ENCODE results near the gene SPOCK3. TPM values are rescaled to one million over a fixed set of nuclear protein-coding genes. Genes with fewer than 3 reads are reported as not detected.

Gene SPOCK3
- polyA plus RNA-seq, 3 donors, result 0.31 to 1.9 (median 1.2) TPM

GRCh38 chr4:167190379-167190778, 43.9 kb downstream of the SPOCK3 start:
- no peak overlapping the region for H3K4me3 Mint-ChIP-seq
- H3K9me3 ChIP-seq (replicated peaks in 1 of 2; ENCODE audit: control insufficient read depth in 1 of 2, insufficient read depth in 1 of 2, low read length in 2 of 2), result peaks cover 0 to 7% of the 10 kb centered on the region in 2 donors
- H3K27me3 ChIP-seq (ENCODE audit: control insufficient read depth in 2 of 2, insufficient read depth in 2 of 2, low read length in 2 of 2), result no peaks in the 10 kb centered on the region
- intact Hi-C loops (cut with micrococcal nuclease), result no loop called here
- no peaks in the 10 kb centered on the region for H3K36me3 ChIP-seq (replicated peaks in 1 of 2; ENCODE audit: control insufficient read depth in 1 of 2, insufficient read depth in 2 of 2, low read length in 2 of 2)
- H3K4me1 Mint-ChIP-seq, result no peaks in the 10 kb centered on the region
- no peak overlapping the region for H3K9ac ChIP-seq (ENCODE audit: insufficient read depth, low read length, poor library complexity, severe bottlenecking)
- no peaks in the 10 kb centered on the region for H4K20me1 ChIP-seq (ENCODE audit: insufficient read depth, low read length)
- no peak for DNase-seq
- H3K4me1 ChIP-seq (ENCODE audit: control insufficient read depth in 1 of 2, insufficient read depth in 2 of 2, low read length in 2 of 2), result no peaks in the 10 kb centered on the region
- no peak overlapping the region for H3K4me2 ChIP-seq (replicated peaks; ENCODE audit: extremely low read depth, low read length, poor library complexity, severe bottlenecking)
- H3K27ac ChIP-seq (ENCODE audit: low read depth in 1 of 2, low read length in 2 of 2), result no peak overlapping the region
- no CpG with 5 or more reads among the region's 2 CpGs for WGBS (ENCODE audit: insufficient coverage)
- no peak overlapping the region for H3K27ac Mint-ChIP-seq
- H3K79me2 ChIP-seq (ENCODE audit: insufficient read depth, low read length), result no peaks in the 10 kb centered on the region
- no peak overlapping the region for H2AFZ ChIP-seq (ENCODE audit: insufficient read depth, low read depth, low read length, poor library complexity, severe bottlenecking)
- no peak for TF ChIP-seq CTCF (IDR thresholded peaks at IDR 0.05)
- H3K4me3 ChIP-seq (replicated peaks in 1 of 3; ENCODE audit: low read depth in 2 of 3, low read length in 3 of 3), result no peak overlapping the region
- H3K27me3 Mint-ChIP-seq (ENCODE audit: low read depth in 3 of 3), result peaks cover 0 to 2% (median 0%) of the 10 kb centered on the region in 3 donors
- no peaks in the 10 kb centered on the region for H3K36me3 Mint-ChIP-seq
- H3K9me3 Mint-ChIP-seq, result peaks cover 4 to 10% (median 7%) of the 10 kb centered on the region in 7 donors

DNA sequence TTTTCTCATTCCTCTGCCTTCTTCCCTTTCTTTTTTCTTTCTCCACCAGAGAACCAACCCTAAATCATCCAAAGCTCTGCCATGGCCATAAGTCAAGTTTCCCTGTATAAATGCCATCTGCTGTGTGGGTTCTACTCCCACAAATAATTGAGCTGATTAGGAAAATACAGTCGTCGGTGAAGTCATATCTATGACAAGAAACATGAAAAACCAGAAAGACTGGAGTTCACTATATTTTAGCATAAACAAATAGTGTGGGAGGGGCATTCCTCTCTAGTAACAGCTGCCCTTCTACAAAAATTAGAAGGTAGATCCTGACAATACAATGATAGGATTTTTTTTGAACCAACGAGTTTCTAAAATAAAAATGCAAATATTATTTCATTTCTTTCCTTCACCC, 48.8 kb downstream of the SPOCK3 start:
- Histone ChIP-seq H3K27ac (ENCODE audit: low read depth in 1 of 2, low read length in 2 of 2) (no peak overlapping the region), H3K27me3 (ENCODE audit: control insufficient read depth in 2 of 2, insufficient read depth in 2 of 2, low read length in 2 of 2) (no peaks in the 10 kb centered on the region), H3K4me3 (replicated peaks in 1 of 3; ENCODE audit: low read depth in 2 of 3, low read length in 3 of 3) (no peak overlapping the region), H3K79me2 (ENCODE audit: insufficient read depth, low read length) (no peaks in the 10 kb centered on the region), H3K9ac (ENCODE audit: insufficient read depth, low read length, poor library complexity, severe bottlenecking) (no peak overlapping the region), H3K9me3 (replicated peaks in 1 of 2; ENCODE audit: control insufficient read depth in 1 of 2, insufficient read depth in 1 of 2, low read length in 2 of 2) (no peaks in the 10 kb centered on the region), H3K4me2 (replicated peaks; ENCODE audit: extremely low read depth, low read length, poor library complexity, severe bottlenecking) (no peak overlapping the region), H3K36me3 (replicated peaks in 1 of 2; ENCODE audit: control insufficient read depth in 1 of 2, insufficient read depth in 2 of 2, low read length in 2 of 2) (no peaks in the 10 kb centered on the region), H4K20me1 (ENCODE audit: insufficient read depth, low read length) (no peaks in the 10 kb centered on the region), H2AFZ (ENCODE audit: insufficient read depth, low read depth, low read length, poor library complexity, severe bottlenecking) (no peak overlapping the region), H3K4me1 (ENCODE audit: control insufficient read depth in 1 of 2, insufficient read depth in 2 of 2, low read length in 2 of 2) (no peaks in the 10 kb centered on the region)
- H3K27me3 Mint-ChIP-seq (ENCODE audit: low read depth in 3 of 3), result no peaks in the 10 kb centered on the region
- WGBS (ENCODE audit: insufficient coverage), result no CpG with 5 or more reads among the region's 3 CpGs
- H3K27ac Mint-ChIP-seq, result no peak overlapping the region
- H3K36me3 Mint-ChIP-seq, result no peaks in the 10 kb centered on the region
- TF ChIP-seq CTCF (IDR thresholded peaks at IDR 0.05), result no peak
- no peaks in the 10 kb centered on the region for H3K4me1 Mint-ChIP-seq
- peaks cover 0 to 4% (median 1%) of the 10 kb centered on the region in 7 donors for H3K9me3 Mint-ChIP-seq
- no peak for DNase-seq
- H3K4me3 Mint-ChIP-seq, result no peak overlapping the region
- intact Hi-C loops (cut with micrococcal nuclease), result no loop called here

Data from CD14-positive monocyte (primary cell).